ENCODE measurements around the gene FOXP1.
A peak's percentile ranks its signal among the peaks of the same experiment; 100 is the strongest.

The FOXP1 gene

GRCh38 chr3:71582036-71582611, 1.4 kb downstream of the FOXP1 start:
- peak overlapping the region; percentile 90 for H3K4me3 Mint-ChIP-seq
- no peaks in the 10 kb centered on the region for H3K36me3 Mint-ChIP-seq (ENCODE audit: low read depth)
- H3K27me3 Mint-ChIP-seq (ENCODE audit: low read depth) = peaks cover 54% of the 10 kb centered on the region
- H3K4me1 Mint-ChIP-seq (ENCODE audit: low read depth) = peaks cover 19% of the 10 kb centered on the region
- peak overlapping the region; percentile 52 for H3K27ac Mint-ChIP-seq
- no peaks in the 10 kb centered on the region for H3K9me3 Mint-ChIP-seq

GRCh38 chr3:71581457-71582035, 2.0 kb downstream of the FOXP1 start:
- H3K4me3 Mint-ChIP-seq = peak overlapping the region; percentile 90
- no peaks in the 10 kb centered on the region for H3K9me3 Mint-ChIP-seq
- H3K36me3 Mint-ChIP-seq (ENCODE audit: low read depth) = no peaks in the 10 kb centered on the region
- H3K27me3 Mint-ChIP-seq (ENCODE audit: low read depth) = peaks cover 55% of the 10 kb centered on the region
- peaks cover 19% of the 10 kb centered on the region for H3K4me1 Mint-ChIP-seq (ENCODE audit: low read depth)
- H3K27ac Mint-ChIP-seq = peak overlapping the region; percentile 52

GRCh38 chr3:71580636-71581456, 2.7 kb downstream of the FOXP1 start:
- H3K9me3 Mint-ChIP-seq = no peaks in the 10 kb centered on the region
- H3K4me1 Mint-ChIP-seq (ENCODE audit: low read depth) = peaks cover 19% of the 10 kb centered on the region
- peak overlapping the region; percentile 8 for H3K27ac Mint-ChIP-seq
- no peaks in the 10 kb centered on the region for H3K36me3 Mint-ChIP-seq (ENCODE audit: low read depth)
- peaks cover 55% of the 10 kb centered on the region for H3K27me3 Mint-ChIP-seq (ENCODE audit: low read depth)
- H3K4me3 Mint-ChIP-seq = peak overlapping the region; percentile 77

GRCh38 chr3:71579935-71580406, 3.6 kb downstream of the FOXP1 start:
- Mint-ChIP-seq H3K27me3 (ENCODE audit: low read depth) (peaks cover 56% of the 10 kb centered on the region), H3K9me3 (no peaks in the 10 kb centered on the region), H3K36me3 (ENCODE audit: low read depth) (no peaks in the 10 kb centered on the region), H3K27ac (no peak overlapping the region), H3K4me3 (no peak overlapping the region), H3K4me1 (ENCODE audit: low read depth) (peaks cover 17% of the 10 kb centered on the region)

- Mint-ChIP-seq H3K4me3 (no peak overlapping the region), H3K27ac (no peak overlapping the region), H3K27me3 (ENCODE audit: low read depth) (peaks cover 50% of the 10 kb centered on the region), H3K4me1 (ENCODE audit: low read depth) (peaks cover 11% of the 10 kb centered on the region), H3K36me3 (ENCODE audit: low read depth) (no peaks in the 10 kb centered on the region), H3K9me3 (no peaks in the 10 kb centered on the region)
These were observed 4.1 kb downstream of the FOXP1 start for GRCh38 chr3:71579326-71579934.

- no peaks in the 10 kb centered on the region for H3K36me3 Mint-ChIP-seq (ENCODE audit: low read depth)
- no peak overlapping the region for H3K27ac Mint-ChIP-seq
- no peaks in the 10 kb centered on the region for H3K9me3 Mint-ChIP-seq
- peaks cover 47% of the 10 kb centered on the region for H3K27me3 Mint-ChIP-seq (ENCODE audit: low read depth)
- H3K4me1 Mint-ChIP-seq (ENCODE audit: low read depth) = peaks cover 8% of the 10 kb centered on the region
- no peak overlapping the region for H3K4me3 Mint-ChIP-seq
These were observed 5.3 kb downstream of the FOXP1 start for GRCh38 chr3:71578054-71578751.

- peaks cover 44% of the 10 kb centered on the region for H3K27me3 Mint-ChIP-seq (ENCODE audit: low read depth)
- no peaks in the 10 kb centered on the region for H3K9me3 Mint-ChIP-seq
- no peak overlapping the region for H3K4me3 Mint-ChIP-seq
- no peak overlapping the region for H3K27ac Mint-ChIP-seq
- no peaks in the 10 kb centered on the region for H3K36me3 Mint-ChIP-seq (ENCODE audit: low read depth)
- H3K4me1 Mint-ChIP-seq (ENCODE audit: low read depth) = peaks cover 7% of the 10 kb centered on the region
These were observed 6.5 kb downstream of the FOXP1 start for GRCh38 chr3:71577011-71577410.

GRCh38 chr3:71575433-71575832, 8.1 kb downstream of the FOXP1 start:
- no peak overlapping the region for H3K4me3 Mint-ChIP-seq
- H3K27me3 Mint-ChIP-seq (ENCODE audit: low read depth) = peaks cover 30% of the 10 kb centered on the region
- H3K36me3 Mint-ChIP-seq (ENCODE audit: low read depth) = no peaks in the 10 kb centered on the region

GRCh38 chr3:71573181-71573580, 10.3 kb downstream of the FOXP1 start:
- H3K9me3 Mint-ChIP-seq = no peaks in the 10 kb centered on the region
- no peak overlapping the region for H3K4me3 Mint-ChIP-seq
- no peaks in the 10 kb centered on the region for H3K4me1 Mint-ChIP-seq (ENCODE audit: low read depth)
- no peak overlapping the region for H3K27ac Mint-ChIP-seq
- no peaks in the 10 kb centered on the region for H3K36me3 Mint-ChIP-seq (ENCODE audit: low read depth)
- H3K27me3 Mint-ChIP-seq (ENCODE audit: low read depth) = peaks cover 12% of the 10 kb centered on the region

More at GRCh38 chr3:71575433-71575832, 8.1 kb downstream of the FOXP1 start:
- Mint-ChIP-seq H3K27ac (no peak overlapping the region), H3K9me3 (no peaks in the 10 kb centered on the region), H3K4me1 (ENCODE audit: low read depth) (no peaks in the 10 kb centered on the region)

GRCh38 chr3:71570546-71570945, 13.0 kb downstream of the FOXP1 start:
- Mint-ChIP-seq H3K4me1 (ENCODE audit: low read depth) (peaks cover 2% of the 10 kb centered on the region), H3K4me3 (no peak overlapping the region), H3K27ac (no peak overlapping the region), H3K9me3 (no peaks in the 10 kb centered on the region), H3K36me3 (ENCODE audit: low read depth) (no peaks in the 10 kb centered on the region), H3K27me3 (ENCODE audit: low read depth) (peaks cover 3% of the 10 kb centered on the region)

- H3K9me3 Mint-ChIP-seq = no peaks in the 10 kb centered on the region
- no peak overlapping the region for H3K27ac Mint-ChIP-seq
- no peak overlapping the region for H3K4me3 Mint-ChIP-seq
- H3K4me1 Mint-ChIP-seq (ENCODE audit: low read depth) = peaks cover 4% of the 10 kb centered on the region
- H3K27me3 Mint-ChIP-seq (ENCODE audit: low read depth) = no peaks in the 10 kb centered on the region
- H3K36me3 Mint-ChIP-seq (ENCODE audit: low read depth) = no peaks in the 10 kb centered on the region
These were observed 15.3 kb downstream of the FOXP1 start for GRCh38 chr3:71568207-71568606.

- H3K4me3 Mint-ChIP-seq = no peak overlapping the region
- H3K36me3 Mint-ChIP-seq (ENCODE audit: low read depth) = no peaks in the 10 kb centered on the region
- H3K4me1 Mint-ChIP-seq (ENCODE audit: low read depth) = peaks cover 4% of the 10 kb centered on the region
- no peak overlapping the region for H3K27ac Mint-ChIP-seq
- H3K27me3 Mint-ChIP-seq (ENCODE audit: low read depth) = no peaks in the 10 kb centered on the region
- H3K9me3 Mint-ChIP-seq = no peaks in the 10 kb centered on the region
These were observed 16.8 kb downstream of the FOXP1 start for GRCh38 chr3:71566776-71567175.

- H3K4me1 Mint-ChIP-seq (ENCODE audit: low read depth) = peaks cover 4% of the 10 kb centered on the region
- H3K27ac Mint-ChIP-seq = no peak overlapping the region
- no peak overlapping the region for H3K4me3 Mint-ChIP-seq
- H3K9me3 Mint-ChIP-seq = no peaks in the 10 kb centered on the region
- no peaks in the 10 kb centered on the region for H3K27me3 Mint-ChIP-seq (ENCODE audit: low read depth)
- no peaks in the 10 kb centered on the region for H3K36me3 Mint-ChIP-seq (ENCODE audit: low read depth)
These were observed 17.6 kb downstream of the FOXP1 start for GRCh38 chr3:71565976-71566375.

GRCh38 chr3:71565316-71565715, 18.2 kb downstream of the FOXP1 start:
- no peak overlapping the region for H3K27ac Mint-ChIP-seq

More at GRCh38 chr3:71565316-71565715, 18.2 kb downstream of the FOXP1 start:
- no peak overlapping the region for H3K4me3 Mint-ChIP-seq
- no peaks in the 10 kb centered on the region for H3K9me3 Mint-ChIP-seq
- peaks cover 4% of the 10 kb centered on the region for H3K4me1 Mint-ChIP-seq (ENCODE audit: low read depth)
- no peaks in the 10 kb centered on the region for H3K27me3 Mint-ChIP-seq (ENCODE audit: low read depth)
- H3K36me3 Mint-ChIP-seq (ENCODE audit: low read depth) = no peaks in the 10 kb centered on the region
